ENCODE measurements around the gene CYP27C1.

DNA sequence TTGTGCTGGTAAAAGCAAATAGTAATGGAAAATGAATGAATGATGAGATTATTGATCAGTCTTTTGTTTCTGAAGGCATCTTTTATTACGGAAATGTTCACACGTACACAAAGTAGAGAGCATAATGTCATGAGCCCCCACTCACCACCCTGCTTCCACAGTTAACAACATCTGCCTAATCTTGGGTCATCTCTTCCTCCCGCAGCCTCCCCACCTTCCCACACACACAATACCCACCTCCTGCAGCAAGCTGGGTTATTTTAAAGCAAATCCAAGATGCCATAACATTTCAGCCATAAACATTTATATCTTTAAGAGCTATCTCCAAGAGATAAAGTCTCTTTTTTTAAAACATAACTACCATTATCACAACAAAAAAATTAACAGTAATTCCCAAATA, 36.3 kb downstream of the CYP27C1 start:
- TF ChIP-seq, protein P1, sequence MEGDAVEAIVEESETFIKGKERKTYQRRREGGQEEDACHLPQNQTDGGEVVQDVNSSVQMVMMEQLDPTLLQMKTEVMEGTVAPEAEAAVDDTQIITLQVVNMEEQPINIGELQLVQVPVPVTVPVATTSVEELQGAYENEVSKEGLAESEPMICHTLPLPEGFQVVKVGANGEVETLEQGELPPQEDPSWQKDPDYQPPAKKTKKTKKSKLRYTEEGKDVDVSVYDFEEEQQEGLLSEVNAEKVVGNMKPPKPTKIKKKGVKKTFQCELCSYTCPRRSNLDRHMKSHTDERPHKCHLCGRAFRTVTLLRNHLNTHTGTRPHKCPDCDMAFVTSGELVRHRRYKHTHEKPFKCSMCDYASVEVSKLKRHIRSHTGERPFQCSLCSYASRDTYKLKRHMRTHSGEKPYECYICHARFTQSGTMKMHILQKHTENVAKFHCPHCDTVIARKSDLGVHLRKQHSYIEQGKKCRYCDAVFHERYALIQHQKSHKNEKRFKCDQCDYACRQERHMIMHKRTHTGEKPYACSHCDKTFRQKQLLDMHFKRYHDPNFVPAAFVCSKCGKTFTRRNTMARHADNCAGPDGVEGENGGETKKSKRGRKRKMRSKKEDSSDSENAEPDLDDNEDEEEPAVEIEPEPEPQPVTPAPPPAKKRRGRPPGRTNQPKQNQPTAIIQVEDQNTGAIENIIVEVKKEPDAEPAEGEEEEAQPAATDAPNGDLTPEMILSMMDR (conservative IDR thresholded peaks at IDR 0.05 in 1 of 2, IDR thresholded peaks at IDR 0.05 in 1 of 2; ENCODE audit: low read depth in 1 of 2, low read length in 2 of 2) = no peak
- no peak for TF ChIP-seq EZH2 (IDR thresholded peaks at IDR 0.05; ENCODE audit: low read length, missing control alignments)
